HL-60 (cell line): ENCODE results near the gene GKN1.

Experiments used
- POLR2AphosphoS5 ChIP-seq: IDR thresholded peaks from 2 replicates; pipeline ENCODE4 v1.6.1; 2012; ENCODE audit warnings: low read depth
- TF ChIP-seq, protein P1 (sequence below): IDR thresholded peaks from one replicate; pipeline ENCODE4 v1.5.1; 2011; ENCODE audit warnings: low read length, control low read depth, inconsistent platforms; ENCODE audit not compliant: insufficient read depth
- TF ChIP-seq, protein P2 (sequence below): IDR thresholded peaks from 2 replicates; pipeline ENCODE4 v1.6.1; 2012; ENCODE audit warnings: low read depth; ENCODE audit not compliant: insufficient replicate concordance

DNA sequence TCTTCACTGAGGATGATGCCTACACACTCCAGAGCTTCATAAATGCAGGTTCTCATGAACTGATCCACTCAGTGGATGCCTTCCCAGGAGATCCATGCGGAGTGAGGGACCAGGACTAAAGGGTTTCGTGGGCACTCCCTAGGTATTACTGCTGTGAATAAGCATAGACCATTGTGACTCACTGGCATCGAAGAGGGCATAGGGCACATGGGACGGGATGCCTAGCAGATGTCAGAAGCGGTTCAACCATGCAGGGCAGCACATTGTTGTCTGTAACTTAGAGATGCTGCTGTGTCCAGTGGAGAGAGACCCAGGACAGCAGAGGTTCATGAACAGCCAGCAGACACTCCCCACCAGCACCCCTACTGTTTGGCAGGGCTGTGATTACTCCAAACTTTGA, 39.0 kb upstream of the GKN1 start:
- TF ChIP-seq, protein P1, sequence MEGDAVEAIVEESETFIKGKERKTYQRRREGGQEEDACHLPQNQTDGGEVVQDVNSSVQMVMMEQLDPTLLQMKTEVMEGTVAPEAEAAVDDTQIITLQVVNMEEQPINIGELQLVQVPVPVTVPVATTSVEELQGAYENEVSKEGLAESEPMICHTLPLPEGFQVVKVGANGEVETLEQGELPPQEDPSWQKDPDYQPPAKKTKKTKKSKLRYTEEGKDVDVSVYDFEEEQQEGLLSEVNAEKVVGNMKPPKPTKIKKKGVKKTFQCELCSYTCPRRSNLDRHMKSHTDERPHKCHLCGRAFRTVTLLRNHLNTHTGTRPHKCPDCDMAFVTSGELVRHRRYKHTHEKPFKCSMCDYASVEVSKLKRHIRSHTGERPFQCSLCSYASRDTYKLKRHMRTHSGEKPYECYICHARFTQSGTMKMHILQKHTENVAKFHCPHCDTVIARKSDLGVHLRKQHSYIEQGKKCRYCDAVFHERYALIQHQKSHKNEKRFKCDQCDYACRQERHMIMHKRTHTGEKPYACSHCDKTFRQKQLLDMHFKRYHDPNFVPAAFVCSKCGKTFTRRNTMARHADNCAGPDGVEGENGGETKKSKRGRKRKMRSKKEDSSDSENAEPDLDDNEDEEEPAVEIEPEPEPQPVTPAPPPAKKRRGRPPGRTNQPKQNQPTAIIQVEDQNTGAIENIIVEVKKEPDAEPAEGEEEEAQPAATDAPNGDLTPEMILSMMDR = no peak
- TF ChIP-seq, protein P2, sequence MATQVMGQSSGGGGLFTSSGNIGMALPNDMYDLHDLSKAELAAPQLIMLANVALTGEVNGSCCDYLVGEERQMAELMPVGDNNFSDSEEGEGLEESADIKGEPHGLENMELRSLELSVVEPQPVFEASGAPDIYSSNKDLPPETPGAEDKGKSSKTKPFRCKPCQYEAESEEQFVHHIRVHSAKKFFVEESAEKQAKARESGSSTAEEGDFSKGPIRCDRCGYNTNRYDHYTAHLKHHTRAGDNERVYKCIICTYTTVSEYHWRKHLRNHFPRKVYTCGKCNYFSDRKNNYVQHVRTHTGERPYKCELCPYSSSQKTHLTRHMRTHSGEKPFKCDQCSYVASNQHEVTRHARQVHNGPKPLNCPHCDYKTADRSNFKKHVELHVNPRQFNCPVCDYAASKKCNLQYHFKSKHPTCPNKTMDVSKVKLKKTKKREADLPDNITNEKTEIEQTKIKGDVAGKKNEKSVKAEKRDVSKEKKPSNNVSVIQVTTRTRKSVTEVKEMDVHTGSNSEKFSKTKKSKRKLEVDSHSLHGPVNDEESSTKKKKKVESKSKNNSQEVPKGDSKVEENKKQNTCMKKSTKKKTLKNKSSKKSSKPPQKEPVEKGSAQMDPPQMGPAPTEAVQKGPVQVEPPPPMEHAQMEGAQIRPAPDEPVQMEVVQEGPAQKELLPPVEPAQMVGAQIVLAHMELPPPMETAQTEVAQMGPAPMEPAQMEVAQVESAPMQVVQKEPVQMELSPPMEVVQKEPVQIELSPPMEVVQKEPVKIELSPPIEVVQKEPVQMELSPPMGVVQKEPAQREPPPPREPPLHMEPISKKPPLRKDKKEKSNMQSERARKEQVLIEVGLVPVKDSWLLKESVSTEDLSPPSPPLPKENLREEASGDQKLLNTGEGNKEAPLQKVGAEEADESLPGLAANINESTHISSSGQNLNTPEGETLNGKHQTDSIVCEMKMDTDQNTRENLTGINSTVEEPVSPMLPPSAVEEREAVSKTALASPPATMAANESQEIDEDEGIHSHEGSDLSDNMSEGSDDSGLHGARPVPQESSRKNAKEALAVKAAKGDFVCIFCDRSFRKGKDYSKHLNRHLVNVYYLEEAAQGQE = no peak
- no peak for TF ChIP-seq POLR2AphosphoS5
